HG02943 (cell line): ENCODE results near the gene ADAMTS20.
"Not testable (repeated sequence)": the region's sequence is repeated elsewhere in the genome, so short reads cannot be mapped to it uniquely, and the experiment has no call there.

Source experiments
- ATAC-seq: cut with Tn5 transposase; IDR thresholded peaks from one replicate; pipeline ENCODE4 v1.9.1; 2021; ENCODE audit warnings: mild to moderate bottlenecking, low read depth, moderate library complexity; ENCODE audit not compliant: unreplicated experiment

ADAMTS20 gene

GRCh38 chr12:43362910-43363694 is 188.9 kb downstream of the ADAMTS20 start:
- no peak for ATAC-seq

- ATAC-seq, result no peak
Observed at GRCh38 chr12:43361031-43361710, 190.8 kb downstream of the ADAMTS20 start.

- not testable (repeated sequence) for ATAC-seq
Observed at GRCh38 chr12:43360001-43360400, 192.0 kb downstream of the ADAMTS20 start.

- no peak for ATAC-seq
Observed at GRCh38 chr12:43357141-43357540, 194.9 kb downstream of the ADAMTS20 start.

GRCh38 chr12:43352001-43352400 is 200.0 kb downstream of the ADAMTS20 start:
- no peak for ATAC-seq

GRCh38 chr12:43349863-43350262 is 202.1 kb downstream of the ADAMTS20 start:
- ATAC-seq, result no peak

- ATAC-seq, result no peak
Observed at GRCh38 chr12:43348221-43348620, 203.8 kb downstream of the ADAMTS20 start.

- ATAC-seq, result no peak
Observed at GRCh38 chr12:43347026-43347425, 205.0 kb downstream of the ADAMTS20 start.

GRCh38 chr12:43345023-43345422 is 207.0 kb downstream of the ADAMTS20 start:
- ATAC-seq, result no peak

- ATAC-seq, result not testable (repeated sequence)
Observed at GRCh38 chr12:43341785-43342313, 210.2 kb downstream of the ADAMTS20 start.

GRCh38 chr12:43338848-43339526 is 213.0 kb downstream of the ADAMTS20 start:
- ATAC-seq, result peak; percentile 54

GRCh38 chr12:43337571-43338444 is 214.2 kb downstream of the ADAMTS20 start:
- peak; percentile 67 for ATAC-seq

- ATAC-seq, result no peak
Observed at GRCh38 chr12:43336962-43337555, 214.9 kb downstream of the ADAMTS20 start.

- ATAC-seq, result no peak
Observed at GRCh38 chr12:43333644-43334043, 218.4 kb downstream of the ADAMTS20 start.

- ATAC-seq, result no peak
Observed at GRCh38 chr12:43332977-43333640, 218.9 kb downstream of the ADAMTS20 start.

GRCh38 chr12:43331935-43332334 is 220.1 kb downstream of the ADAMTS20 start:
- no peak for ATAC-seq

GRCh38 chr12:43329375-43329774 is 222.6 kb downstream of the ADAMTS20 start:
- no peak for ATAC-seq

GRCh38 chr12:43325786-43326185 is 226.2 kb downstream of the ADAMTS20 start:
- ATAC-seq, result peak; percentile 80

- ATAC-seq, result no peak
Observed at GRCh38 chr12:43320281-43320680, 231.7 kb downstream of the ADAMTS20 start.
